ENCODE data around the gene CST6. TPM values are rescaled to one million over a fixed set of nuclear protein-coding genes. Genes with fewer than 3 reads are reported as not detected.

Gene CST6
- total and polyA plus RNA-seq, 2 donors (not counting 3 experiments of a cell fraction or from before 2014, with no cell fraction given), result 0.46 to 2.2 TPM

- H3K79me2 ChIP-seq (ENCODE audit: control insufficient read depth, insufficient read depth, low read length), result peaks cover 28% of the 10 kb centered on the region
- no peaks in the 10 kb centered on the region for H4K20me1 ChIP-seq (replicated peaks; ENCODE audit: control insufficient read depth, extremely low read depth, insufficient read depth, low read length)
- H3K4me1 ChIP-seq (ENCODE audit: control insufficient read depth, extremely low read depth, insufficient read depth, low read length), result peaks cover 9% of the 10 kb centered on the region
- no TSS peak for BruUV-seq (replicated peaks)
- no peaks in the 10 kb centered on the region for H3K27me3 ChIP-seq (ENCODE audit: control insufficient read depth in 2 of 2, insufficient read depth in 2 of 2, low read length in 2 of 2)
- ChIA-PET POLR2A (no interaction called here), CTCF (interaction anchor here (0.8 to 1.0 kb wide), 2 partner anchors 11 kb away, joined by 3 to 4 read pairs; no protein-coding TSS in a partner anchor)
- FAIRE-seq, result no peak
- H3K9me3 ChIP-seq (replicated peaks; ENCODE audit: control insufficient read depth, insufficient read depth, low read length), result no peaks in the 10 kb centered on the region
- no peak overlapping the region for H2AFZ ChIP-seq (ENCODE audit: low read depth, low read length)
- H3K9me1 ChIP-seq (replicated peaks; ENCODE audit: control insufficient read depth, extremely low read depth, insufficient read depth, low read length), result no peaks in the 10 kb centered on the region
- no peak for TF ChIP-seq FOS (IDR thresholded peaks at IDR 0.05; ENCODE audit: borderline replicate concordance, insufficient read depth, low read length)
- TF ChIP-seq MYC (IDR thresholded peaks at IDR 0.05; ENCODE audit: low read depth, low read length), result no peak
- TF ChIP-seq POLR2A (IDR thresholded peaks at IDR 0.05; ENCODE audit: low read depth, low read length), result no peak
- no peak for TF ChIP-seq MAX (IDR thresholded peaks at IDR 0.05; ENCODE audit: insufficient read depth, insufficient read length)
- no peak for TF ChIP-seq JUN (IDR thresholded peaks at IDR 0.05; ENCODE audit: borderline replicate concordance, insufficient read depth, insufficient read length, low read depth)
- TF ChIP-seq GATA2 (IDR thresholded peaks at IDR 0.05; ENCODE audit: insufficient read depth, insufficient read length, low read depth, low read length), result no peak
- no peak for TF ChIP-seq EZH2 (IDR thresholded peaks at IDR 0.05; ENCODE audit: borderline replicate concordance, low read depth, low read length, severe bottlenecking)
- no peak for TF ChIP-seq CTCF (IDR thresholded peaks at IDR 0.05; ENCODE audit: extremely low read depth in 1 of 2, insufficient read depth in 1 of 2, low read depth in 1 of 2, low read length in 2 of 2)
- no peak for TF ChIP-seq POLR2AphosphoS5 (IDR thresholded peaks at IDR 0.05; ENCODE audit: insufficient read depth, low read depth, low read length)
- no peak overlapping the region for H3K9ac ChIP-seq (replicated peaks; ENCODE audit: extremely low read depth, insufficient read depth, low read length)
- intact Hi-C loops (cut with micrococcal nuclease), result no loop called here
- H3K36me3 ChIP-seq (ENCODE audit: control insufficient read depth in 2 of 2, extremely low read depth in 1 of 2, insufficient read depth in 2 of 2, low read length in 2 of 2), result peaks cover 39 to 56% of the 10 kb centered on the region in 2 experiments
- DNase-seq (ENCODE audit: low read depth, low spot score), result no peak
- H3K27ac ChIP-seq (ENCODE audit: insufficient read depth, low read depth, low read length), result no peak overlapping the region
- H3K4me2 ChIP-seq (ENCODE audit: insufficient read depth, low read length), result no peak overlapping the region
- dilution Hi-C loops (cut with MboI; ENCODE audit: extremely low pct_ligation_motif_present, low sequenced_read_pairs), result no loop called here
- no peak overlapping the region for H3K4me3 ChIP-seq (replicated peaks in 1 of 3; ENCODE audit: insufficient read depth in 1 of 3, low read depth in 1 of 3, low read length in 3 of 3)
These were observed 44.7 kb downstream of the CST6 start for GRCh38 chr11:66056501-66056900.
